GM12874 (cell line): ENCODE data around the gene IL1R2.

ENCODE experiments used
- TF ChIP-seq, protein P1 (sequence below): IDR thresholded peaks from 2 replicates; pipeline ENCODE4 v1.5.1; 2011; ENCODE audit warnings: low read depth, mild to moderate bottlenecking, control low read depth, low read length, moderate library complexity; ENCODE audit not compliant: insufficient read depth

Gene IL1R2

DNA sequence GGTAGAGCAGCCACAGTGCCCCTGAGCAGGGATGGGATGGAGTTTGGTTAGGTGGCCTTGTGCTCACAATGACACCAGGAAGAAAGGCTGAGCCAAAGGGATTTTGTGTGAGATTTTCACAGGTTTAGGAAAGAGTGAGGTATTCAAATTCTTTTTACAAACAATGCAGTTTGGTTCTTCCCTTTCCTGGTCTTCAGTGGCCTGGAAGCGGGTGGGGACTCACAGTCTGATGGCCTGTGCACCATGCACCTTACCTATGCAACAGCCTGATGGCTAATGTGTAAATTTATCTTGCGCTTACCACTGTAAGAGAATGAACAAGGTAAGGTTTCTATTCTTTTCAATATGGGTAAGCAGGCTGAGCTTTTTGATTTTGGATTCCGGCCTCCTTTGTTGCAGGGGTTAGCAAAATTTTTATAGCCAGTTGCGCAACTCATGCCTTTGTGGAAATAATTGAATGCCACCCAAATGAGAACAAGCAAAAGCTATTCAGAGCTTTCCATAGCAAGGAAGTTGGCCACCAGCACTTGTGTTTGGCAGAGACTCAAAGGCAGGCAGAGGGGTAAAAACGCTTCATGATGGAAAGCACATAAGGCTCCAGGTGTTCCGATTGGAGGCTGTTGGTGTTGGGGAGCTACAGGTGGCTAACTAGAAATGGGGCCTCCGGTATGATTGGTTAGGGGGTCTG, 23.8 kb upstream of the IL1R2 start:
- TF ChIP-seq, protein P1, sequence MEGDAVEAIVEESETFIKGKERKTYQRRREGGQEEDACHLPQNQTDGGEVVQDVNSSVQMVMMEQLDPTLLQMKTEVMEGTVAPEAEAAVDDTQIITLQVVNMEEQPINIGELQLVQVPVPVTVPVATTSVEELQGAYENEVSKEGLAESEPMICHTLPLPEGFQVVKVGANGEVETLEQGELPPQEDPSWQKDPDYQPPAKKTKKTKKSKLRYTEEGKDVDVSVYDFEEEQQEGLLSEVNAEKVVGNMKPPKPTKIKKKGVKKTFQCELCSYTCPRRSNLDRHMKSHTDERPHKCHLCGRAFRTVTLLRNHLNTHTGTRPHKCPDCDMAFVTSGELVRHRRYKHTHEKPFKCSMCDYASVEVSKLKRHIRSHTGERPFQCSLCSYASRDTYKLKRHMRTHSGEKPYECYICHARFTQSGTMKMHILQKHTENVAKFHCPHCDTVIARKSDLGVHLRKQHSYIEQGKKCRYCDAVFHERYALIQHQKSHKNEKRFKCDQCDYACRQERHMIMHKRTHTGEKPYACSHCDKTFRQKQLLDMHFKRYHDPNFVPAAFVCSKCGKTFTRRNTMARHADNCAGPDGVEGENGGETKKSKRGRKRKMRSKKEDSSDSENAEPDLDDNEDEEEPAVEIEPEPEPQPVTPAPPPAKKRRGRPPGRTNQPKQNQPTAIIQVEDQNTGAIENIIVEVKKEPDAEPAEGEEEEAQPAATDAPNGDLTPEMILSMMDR, result no peak

DNA sequence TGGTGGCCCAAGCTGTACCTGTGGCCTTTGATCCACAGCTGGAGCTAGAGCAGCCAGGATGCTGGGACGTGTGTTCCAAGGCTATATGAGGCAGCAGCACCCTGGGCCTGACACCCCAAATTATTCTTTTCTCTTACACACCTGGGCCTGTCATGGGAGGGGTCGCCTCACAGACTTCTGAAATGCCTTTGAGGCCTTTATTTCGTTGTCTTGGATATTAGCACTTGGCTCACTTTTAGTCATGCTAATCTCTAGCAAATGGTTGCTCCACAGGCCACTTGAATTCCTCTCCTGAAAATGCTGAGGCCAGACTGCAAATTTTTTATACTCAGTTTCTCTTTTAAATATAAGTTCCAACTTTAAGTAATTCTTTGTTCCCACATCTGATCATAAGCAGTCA, 22.0 kb upstream of the IL1R2 start:
- TF ChIP-seq, protein P1, result no peak

DNA sequence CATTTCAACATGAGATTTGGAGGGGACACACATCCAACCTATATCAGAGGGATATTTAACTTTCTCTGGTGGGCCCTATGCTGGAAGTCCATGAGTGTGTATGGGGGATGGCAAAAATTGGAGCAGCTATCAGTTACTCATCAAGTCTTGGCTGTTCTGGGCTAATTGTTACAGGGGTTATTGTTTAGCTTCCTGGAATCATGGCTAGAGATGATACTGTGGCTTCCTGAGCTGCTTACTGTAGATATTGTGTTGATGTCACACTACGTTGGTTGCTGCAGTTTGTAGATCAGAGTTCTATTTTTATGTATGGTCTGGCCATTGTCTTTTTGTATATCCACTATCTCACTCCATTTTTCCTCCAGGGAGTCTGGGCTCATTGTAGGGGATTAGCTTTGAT, 20.9 kb upstream of the IL1R2 start:
- TF ChIP-seq, protein P1, result no peak

DNA sequence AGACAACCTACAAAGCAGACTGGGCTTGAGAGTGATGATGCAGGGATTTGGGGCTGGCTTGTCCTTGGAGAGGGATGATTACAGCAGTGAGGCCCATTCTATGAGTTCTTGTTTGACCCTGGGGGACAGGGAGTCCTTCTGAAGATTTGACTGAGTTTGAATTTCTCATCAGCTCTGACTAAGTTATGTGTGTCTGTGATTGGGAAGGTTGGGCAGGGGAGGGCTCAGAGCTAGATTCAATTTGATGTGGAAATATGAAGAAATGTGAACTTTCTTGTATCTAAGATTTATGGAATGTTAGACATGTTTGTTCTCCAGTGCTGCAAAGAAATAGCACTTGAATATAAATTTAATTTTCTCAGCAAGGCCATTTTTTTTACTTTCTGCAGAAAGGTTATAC, 19.9 kb upstream of the IL1R2 start:
- TF ChIP-seq, protein P1, result no peak

DNA sequence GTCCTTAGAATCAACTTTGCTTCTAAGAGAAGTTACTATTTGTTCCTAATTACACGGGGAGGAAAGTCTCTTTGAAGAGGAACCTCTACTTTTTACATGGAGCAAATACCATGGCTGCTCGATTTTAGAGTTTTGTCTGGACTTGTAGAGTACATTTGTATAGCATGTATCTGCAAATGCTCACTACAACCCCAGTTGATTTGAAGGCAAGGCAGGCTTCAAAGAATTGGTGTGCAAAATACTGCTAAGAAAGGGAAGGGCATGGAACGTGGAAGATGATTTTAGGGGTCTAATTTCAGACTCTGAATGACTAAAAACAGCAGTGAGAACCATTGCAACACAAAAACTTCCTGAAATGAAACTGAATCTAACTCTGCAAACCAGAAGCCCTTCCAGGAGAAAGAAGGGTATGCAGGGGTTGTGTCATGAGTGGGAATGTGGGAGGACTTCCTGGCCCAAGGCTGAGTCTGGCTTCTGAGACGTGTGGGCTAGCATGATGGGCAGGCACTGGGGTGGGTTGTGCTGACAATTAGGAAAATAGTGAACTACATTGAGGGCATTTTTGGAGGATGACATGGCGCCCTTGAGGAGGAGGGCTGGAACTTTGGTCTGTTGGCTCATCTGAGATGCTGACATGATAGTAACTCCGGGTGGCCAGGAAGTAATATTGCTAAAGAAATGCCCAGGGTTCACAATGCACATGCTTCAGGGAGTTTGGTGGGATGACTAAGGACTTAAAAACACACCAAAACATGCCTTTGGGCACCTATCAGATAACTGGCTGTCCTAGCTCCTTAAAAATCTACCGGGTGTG, 18.9 kb upstream of the IL1R2 start:
- TF ChIP-seq, protein P1, result no peak

DNA sequence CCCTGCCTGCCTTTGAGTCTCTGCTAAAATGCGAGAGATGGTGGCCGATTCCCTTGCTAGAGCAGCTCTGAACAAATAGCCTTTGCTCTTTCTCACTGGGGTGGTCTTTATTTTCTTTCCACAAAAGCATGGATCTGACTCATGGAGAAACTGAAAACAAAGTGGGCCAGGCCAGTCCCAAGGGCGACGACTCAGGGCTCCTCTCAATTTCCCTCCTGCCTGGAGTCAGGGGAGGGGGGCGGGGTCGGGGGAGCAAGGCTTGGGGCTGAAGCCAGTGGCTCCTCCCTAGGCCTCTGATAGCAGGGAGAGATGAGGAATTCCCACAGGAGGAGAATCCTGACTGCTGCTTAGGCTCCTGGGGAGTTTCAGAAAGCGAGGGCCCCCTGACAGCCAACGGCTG, 17.1 kb upstream of the IL1R2 start:
- TF ChIP-seq, protein P1, result no peak

DNA sequence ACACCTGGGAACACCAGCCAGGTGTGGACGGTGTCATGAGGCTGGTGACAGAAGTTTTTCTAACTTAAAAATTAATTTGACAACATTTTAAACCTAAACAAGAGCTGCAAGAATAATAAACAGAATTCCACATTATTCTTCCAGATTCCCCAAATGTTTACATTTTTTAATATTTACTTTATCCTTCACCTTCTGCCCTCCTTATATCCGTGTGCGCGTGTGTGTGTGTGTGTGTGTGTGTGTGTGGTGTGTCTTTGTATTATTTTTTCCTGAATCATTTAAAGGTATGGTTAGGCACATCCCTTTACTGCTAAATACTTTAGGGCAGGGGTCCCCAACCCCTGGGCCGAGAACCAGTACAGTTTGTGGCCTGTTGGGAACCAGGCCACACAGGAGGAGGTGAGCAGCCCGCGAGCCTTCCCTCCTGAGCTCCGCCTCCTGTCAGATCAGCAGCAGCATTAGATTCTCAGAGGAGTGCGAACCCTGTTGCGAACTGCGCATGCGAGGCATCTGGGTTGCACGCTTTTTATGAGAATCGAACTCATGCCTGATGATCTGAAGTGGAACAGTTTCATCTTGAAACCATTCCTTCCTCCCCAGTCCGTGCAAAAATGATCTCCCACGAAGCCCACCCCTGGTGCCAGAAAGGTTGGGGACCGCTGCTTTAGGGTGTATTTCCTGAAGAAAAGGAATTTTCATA, 16.4 kb upstream of the IL1R2 start:
- TF ChIP-seq, protein P1, result no peak
